Adipocyte (in vitro differentiated cells): Measurements from ENCODE around the gene GPSM3.

Experiments used
- DNase-seq: peaks from one replicate; pipeline ENCODE4 v3.0.0-alpha.2; 2015; ENCODE audit warnings: low read depth
- H3K27me3 ChIP-seq: replicated peaks from 2 replicates; pipeline ENCODE4 v1.7.0; 2013; ENCODE audit warnings: mild to moderate bottlenecking, low read length, moderate library complexity; ENCODE audit not compliant: control insufficient read depth, insufficient read depth
- H3K36me3 ChIP-seq: 2 replicates; pipeline ENCODE4 v1.7.0; 2013; ENCODE audit warnings: low read length, mild to moderate bottlenecking, moderate library complexity; ENCODE audit not compliant: control insufficient read depth, insufficient read depth, severe bottlenecking
- H3K4me1 ChIP-seq: 2 replicates; pipeline ENCODE4 v1.7.0; 2013; ENCODE audit warnings: mild to moderate bottlenecking, low read length, moderate library complexity; ENCODE audit not compliant: control insufficient read depth, insufficient read depth
- H3K4me3 ChIP-seq: 2 replicates; pipeline ENCODE4 v1.7.0; 2013; ENCODE audit warnings: mild to moderate bottlenecking, low read length, moderate library complexity
- H3K9ac ChIP-seq: 2 replicates; pipeline ENCODE4 v1.7.0; 2013; ENCODE audit warnings: mild to moderate bottlenecking, low read length, moderate library complexity
- H3K9me3 ChIP-seq: 2 replicates; pipeline ENCODE4 v1.7.0; 2013; ENCODE audit warnings: mild to moderate bottlenecking, low read length, moderate library complexity; ENCODE audit not compliant: control insufficient read depth

Gene GPSM3

GRCh38 chr6:32192608-32193039, at the start of gene GPSM3:
Gene GPSM3 (minus strand): TSS chr6:32192643. CDS start chr6:32192513, 130 bp downstream.
- Histone ChIP-seq H3K4me3 (no peak within 1 kb of the TSS), H3K9ac (peak within 1 kb of the TSS; percentile 46), H3K27me3 (no peaks in the 10 kb centered on the region), H3K4me1 (peaks cover 32% of the 10 kb centered on the region), H3K9me3 (no peaks in the 10 kb centered on the region), H3K36me3 (peaks cover 5% of the 10 kb centered on the region)
- no peak for DNase-seq

DNA sequence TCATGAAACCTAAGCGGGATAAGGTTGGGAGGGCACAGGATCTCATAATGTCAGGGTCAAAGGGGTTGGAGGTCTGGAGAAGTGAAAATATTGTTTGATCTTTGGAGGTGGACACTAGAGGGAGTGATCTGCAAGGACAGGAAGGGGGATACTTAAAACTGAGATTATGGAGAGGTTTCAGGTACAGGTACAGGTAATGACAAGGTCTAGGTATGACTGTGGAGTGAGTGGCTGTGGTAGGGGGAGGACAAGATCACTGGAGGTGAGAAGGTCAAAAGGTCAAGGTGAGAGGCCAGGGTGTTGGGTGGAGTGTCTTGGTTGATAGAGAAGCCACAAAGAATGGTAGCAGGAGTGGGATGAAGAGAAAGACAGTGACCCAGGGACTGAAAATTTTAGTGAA, 48.2 kb upstream of the GPSM3 start:
- DNase-seq: no peak
- Histone ChIP-seq H3K4me1 (peaks cover 14% of the 10 kb centered on the region), H3K27me3 (no peaks in the 10 kb centered on the region), H3K4me3 (no peak overlapping the region), H3K9me3 (no peaks in the 10 kb centered on the region), H3K9ac (no peak overlapping the region), H3K36me3 (no peaks in the 10 kb centered on the region)

DNA sequence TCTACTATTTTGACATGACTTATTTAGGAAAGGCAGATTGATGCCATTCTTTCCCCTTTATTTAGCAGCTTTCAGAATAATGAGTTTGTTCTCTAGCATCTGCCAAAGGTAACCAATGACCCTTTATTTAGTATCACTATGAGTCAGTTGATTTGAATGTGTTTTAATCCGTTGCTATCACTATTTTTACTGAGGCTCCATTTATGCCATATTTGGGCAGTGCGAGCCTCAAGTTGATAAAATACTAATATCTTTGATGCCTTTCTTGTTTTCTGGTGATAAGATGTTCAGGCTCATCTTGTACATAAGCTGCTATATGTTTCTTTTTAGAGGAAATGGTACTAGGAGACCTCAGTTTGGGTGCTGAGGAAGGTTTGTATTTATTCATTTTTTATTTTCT, 47.0 kb upstream of the GPSM3 start:
- no peaks in the 10 kb centered on the region for H3K27me3 ChIP-seq

DNA sequence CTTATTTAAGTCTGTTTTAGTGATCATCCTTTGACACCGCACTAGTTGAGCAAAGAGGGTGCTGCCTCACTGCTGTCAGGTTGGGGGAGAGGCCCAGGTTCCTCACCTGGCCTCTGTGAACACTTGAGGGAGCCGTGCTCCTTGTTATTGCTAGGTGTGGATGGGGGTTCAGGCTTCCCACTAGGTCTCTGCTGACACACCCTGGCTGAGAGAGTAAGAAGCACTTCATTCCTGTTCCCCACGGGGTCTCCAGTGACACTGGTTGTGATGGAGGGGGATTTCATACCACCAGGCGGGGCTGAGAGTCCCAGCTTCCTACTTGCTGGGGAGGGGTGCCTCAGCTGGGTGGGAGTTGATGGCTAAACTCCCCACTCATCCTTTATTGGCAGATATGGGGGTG, 42.5 kb upstream of the GPSM3 start:
- no peaks in the 10 kb centered on the region for H3K4me1 ChIP-seq
- H3K27me3 ChIP-seq: no peaks in the 10 kb centered on the region
- no peaks in the 10 kb centered on the region for H3K9me3 ChIP-seq
- no peaks in the 10 kb centered on the region for H3K36me3 ChIP-seq
- no peak overlapping the region for H3K9ac ChIP-seq
- no peak for DNase-seq
- H3K4me3 ChIP-seq: no peak overlapping the region

More for the DNA sequence above, 47.0 kb upstream of the GPSM3 start:
- Histone ChIP-seq H3K4me1 (peaks cover 7% of the 10 kb centered on the region), H3K4me3 (no peak overlapping the region), H3K9ac (no peak overlapping the region), H3K36me3 (no peaks in the 10 kb centered on the region), H3K9me3 (no peaks in the 10 kb centered on the region)
- no peak for DNase-seq

- no peaks in the 10 kb centered on the region for H3K4me1 ChIP-seq
- peaks cover 25% of the 10 kb centered on the region for H3K27me3 ChIP-seq
Measured at GRCh38 chr6:32226434-32226833, 34.0 kb upstream of the GPSM3 start.

DNA sequence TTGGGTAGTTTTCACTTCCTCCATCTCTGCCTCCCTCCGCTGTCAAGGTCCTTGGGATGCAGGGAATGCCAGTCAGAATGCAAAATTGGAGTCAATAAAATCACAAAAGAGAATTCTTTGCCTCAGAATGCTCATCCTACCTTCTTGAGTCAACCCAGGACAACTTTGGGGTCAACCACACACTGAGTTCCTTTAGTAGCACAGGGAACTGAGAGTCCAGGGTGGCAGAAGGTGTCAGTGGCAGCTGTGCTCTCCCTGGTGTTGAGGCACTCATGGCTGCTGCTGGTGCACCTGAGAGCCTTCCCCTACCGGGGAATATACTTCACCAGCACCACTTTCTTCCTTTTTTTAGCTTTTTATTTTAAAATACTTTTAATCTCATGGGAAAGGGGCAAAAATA, 32.3 kb upstream of the GPSM3 start:
- Histone ChIP-seq H3K36me3 (no peaks in the 10 kb centered on the region), H3K4me3 (no peak overlapping the region), H3K9ac (no peak overlapping the region), H3K9me3 (no peaks in the 10 kb centered on the region), H3K27me3 (peaks cover 42% of the 10 kb centered on the region), H3K4me1 (no peaks in the 10 kb centered on the region)
- no peak for DNase-seq

More at GRCh38 chr6:32226434-32226833, 34.0 kb upstream of the GPSM3 start:
- no peaks in the 10 kb centered on the region for H3K9me3 ChIP-seq
- H3K9ac ChIP-seq: no peak overlapping the region
- no peak overlapping the region for H3K4me3 ChIP-seq
- no peaks in the 10 kb centered on the region for H3K36me3 ChIP-seq
- DNase-seq: no peak

GRCh38 chr6:32223258-32224235, 31.1 kb upstream of the GPSM3 start, which contains the start of gene NOTCH4:
Gene NOTCH4 (minus strand): TSS chr6:32224067. CDS start chr6:32223928, 139 bp downstream.
- H3K4me1 ChIP-seq: no peaks in the 10 kb centered on the region
- no peaks in the 10 kb centered on the region for H3K9me3 ChIP-seq
- no peak within 1 kb of the TSS for H3K9ac ChIP-seq
- H3K27me3 ChIP-seq: peaks cover 54% of the 10 kb centered on the region
- H3K36me3 ChIP-seq: no peaks in the 10 kb centered on the region
- no peak within 1 kb of the TSS for H3K4me3 ChIP-seq
- no peak for DNase-seq

- DNase-seq: no peak
- H3K4me3 ChIP-seq: no peak overlapping the region
- H3K36me3 ChIP-seq: no peaks in the 10 kb centered on the region
- no peaks in the 10 kb centered on the region for H3K9me3 ChIP-seq
- no peak overlapping the region for H3K9ac ChIP-seq
- H3K4me1 ChIP-seq: no peaks in the 10 kb centered on the region
- peaks cover 63% of the 10 kb centered on the region for H3K27me3 ChIP-seq
Measured at GRCh38 chr6:32222333-32223230, 30.1 kb upstream of the GPSM3 start.

DNA sequence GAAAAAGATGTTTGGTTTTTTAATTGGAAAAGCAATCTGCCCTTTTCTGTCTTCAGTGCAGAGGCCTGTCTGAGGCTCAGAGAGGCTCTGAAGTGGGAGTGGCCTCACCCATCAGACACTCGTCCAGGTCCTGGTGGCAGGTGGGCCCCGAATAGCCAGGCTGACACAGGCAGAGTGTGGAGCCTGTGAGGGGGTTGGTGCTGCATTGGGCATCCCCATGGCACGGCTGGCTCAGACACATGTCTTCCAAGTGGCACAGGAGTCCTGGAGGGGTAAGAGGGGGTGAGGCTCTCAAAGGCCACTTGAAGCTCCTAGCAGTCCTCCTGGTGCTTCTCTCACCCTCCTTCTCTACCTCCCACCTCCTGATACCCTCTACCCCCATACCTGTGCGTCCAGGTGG, 27.6 kb upstream of the GPSM3 start:
- Histone ChIP-seq H3K4me3 (no peak overlapping the region), H3K4me1 (no peaks in the 10 kb centered on the region), H3K36me3 (no peaks in the 10 kb centered on the region), H3K9ac (no peak overlapping the region), H3K9me3 (no peaks in the 10 kb centered on the region), H3K27me3 (peaks cover 69% of the 10 kb centered on the region)
- no peak for DNase-seq

DNA sequence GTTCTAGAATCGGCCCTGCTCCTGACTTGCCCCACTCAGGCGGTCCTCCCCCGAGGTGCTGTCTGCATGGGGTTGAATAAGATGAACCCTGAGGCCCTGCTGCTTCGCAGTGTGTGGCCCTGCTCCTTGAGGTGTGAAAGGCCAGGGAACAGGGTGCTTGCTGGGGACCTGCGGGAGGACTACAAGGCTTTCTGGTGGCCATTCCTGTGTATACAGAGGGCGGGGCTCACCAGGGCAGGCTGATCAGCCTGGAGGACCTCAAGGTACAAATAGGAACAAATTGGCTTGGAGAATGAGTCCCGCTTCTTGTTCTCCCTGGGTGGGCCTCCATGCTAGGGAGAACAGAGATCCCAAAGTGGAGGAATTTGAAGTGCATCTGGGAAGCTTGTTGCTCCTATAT, 25.7 kb upstream of the GPSM3 start:
- H3K27me3 ChIP-seq: peaks cover 60% of the 10 kb centered on the region
- no peaks in the 10 kb centered on the region for H3K9me3 ChIP-seq
- H3K9ac ChIP-seq: no peak overlapping the region
- no peak overlapping the region for H3K4me3 ChIP-seq
- H3K4me1 ChIP-seq: no peaks in the 10 kb centered on the region
- no peaks in the 10 kb centered on the region for H3K36me3 ChIP-seq
- DNase-seq: no peak

DNA sequence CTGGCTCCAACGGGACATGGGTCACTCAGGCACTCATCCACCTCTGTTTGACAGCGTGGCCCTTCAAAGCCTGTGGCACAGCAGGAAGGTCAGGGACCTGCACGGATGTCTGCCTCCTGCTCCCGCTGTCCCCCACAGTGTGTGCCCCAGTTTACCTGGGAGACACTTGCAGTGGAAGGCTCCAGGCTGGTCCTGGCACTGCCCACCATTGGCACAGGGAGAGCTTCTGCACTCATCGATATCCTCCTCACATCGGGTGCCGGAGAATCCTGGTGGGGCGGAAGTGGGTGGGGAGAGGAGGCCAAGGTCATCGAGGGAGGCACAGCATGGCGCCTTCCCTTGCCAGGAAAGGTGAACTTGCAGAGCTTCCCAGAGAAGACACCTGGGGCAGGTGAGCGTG, 24.6 kb upstream of the GPSM3 start:
- no peaks in the 10 kb centered on the region for H3K9me3 ChIP-seq
- no peak overlapping the region for H3K9ac ChIP-seq
- H3K36me3 ChIP-seq: no peaks in the 10 kb centered on the region
- H3K4me3 ChIP-seq: no peak overlapping the region
- peaks cover 53% of the 10 kb centered on the region for H3K27me3 ChIP-seq
- H3K4me1 ChIP-seq: no peaks in the 10 kb centered on the region
- DNase-seq: no peak
